GM23338 (cell line): ENCODE results near the gene TRMT10B. TPM values are rescaled to one million over a fixed set of nuclear protein-coding genes. Genes with fewer than 3 reads are reported as not detected.

ENCODE experiments used
- ATAC-seq: fragments of 200-7000 bp; cut with Tn5 transposase; 3 replicates; pipeline ENCODE4 v1.9.1; 2020
- DNase-seq: peaks from one replicate; pipeline ENCODE4 v3.0.0-alpha.2; 2015; ENCODE audit warnings: low spot score
- H2AFZ ChIP-seq: fragments of 200-600 bp; sonication (generic); 2 replicates; pipeline ENCODE4 v1.8.0; 2016; ENCODE audit warnings: antibody characterized with exemption, mild to moderate bottlenecking, moderate library complexity
- H3F3A ChIP-seq: fragments of 200-600 bp; sonication (generic); replicated peaks from 2 replicates; pipeline ENCODE4 v1.8.0; 2017; ENCODE audit warnings: antibody characterized with exemption, mixed run types, low read depth
- H3K27ac ChIP-seq: fragments of 200-600 bp; sonication (generic); 2 replicates; pipeline ENCODE4 v1.6.1; 2016; ENCODE audit warnings: low read depth
- H3K27me3 ChIP-seq: fragments of 200-600 bp; sonication (generic); 2 replicates; pipeline ENCODE4 v1.8.0; 2016; ENCODE audit warnings: mild to moderate bottlenecking, mixed run types, moderate library complexity; ENCODE audit not compliant: insufficient read depth
- H3K36me3 ChIP-seq: fragments of 200-600 bp; sonication (generic); 2 replicates; pipeline ENCODE4 v1.8.0; 2016; ENCODE audit warnings: mild to moderate bottlenecking; ENCODE audit not compliant: insufficient read depth
- H3K4me1 ChIP-seq: fragments of 200-600 bp; sonication (generic); 2 replicates; pipeline ENCODE4 v1.8.0; 2016; ENCODE audit warnings: mild to moderate bottlenecking, moderate library complexity; ENCODE audit not compliant: insufficient read depth
- H3K4me2 ChIP-seq: fragments of 200-600 bp; sonication (generic); 2 replicates; pipeline ENCODE4 v1.7.1; 2017; ENCODE audit warnings: mixed run types
- H3K4me3 ChIP-seq: fragments of 200-600 bp; sonication (generic); 2 replicates; pipeline ENCODE4 v1.6.1; 2016; ENCODE audit warnings: mixed run types
- H3K79me2 ChIP-seq: fragments of 200-600 bp; sonication (generic); replicated peaks from 2 replicates; pipeline ENCODE4 v1.8.0; 2017; ENCODE audit warnings: mild to moderate bottlenecking; ENCODE audit not compliant: insufficient read depth
- H3K9me2 ChIP-seq: fragments of 200-600 bp; sonication (generic); 2 replicates; pipeline ENCODE4 v1.8.0; 2017; ENCODE audit not compliant: insufficient read depth
- H4K20me1 ChIP-seq: fragments of 200-600 bp; sonication (generic); replicated peaks from 2 replicates; pipeline ENCODE4 v1.8.0; 2017; ENCODE audit warnings: mild to moderate bottlenecking; ENCODE audit not compliant: insufficient read depth
- H3K27ac Mint-ChIP-seq: 2 replicates; pipeline ENCODE4 v1.8.0; 2020; ENCODE audit warnings: inconsistent platforms, mild to moderate bottlenecking, moderate library complexity, mixed read lengths
- H3K27me3 Mint-ChIP-seq: 3 replicates; pipeline ENCODE4 v1.8.0; 2022; ENCODE audit warnings: low read depth, mild to moderate bottlenecking, moderate library complexity, mixed read lengths, inconsistent platforms; ENCODE audit not compliant: insufficient read depth, poor library complexity
- H3K36me3 Mint-ChIP-seq: 3 replicates; pipeline ENCODE4 v1.8.0; 2021; ENCODE audit warnings: low read depth, mild to moderate bottlenecking, inconsistent platforms, moderate library complexity, mixed read lengths
- H3K4me1 Mint-ChIP-seq: 3 replicates; pipeline ENCODE4 v1.8.0; 2020; ENCODE audit warnings: mild to moderate bottlenecking, inconsistent platforms, mixed read lengths
- H3K4me3 Mint-ChIP-seq: 3 replicates; pipeline ENCODE4 v1.8.0; 2021; ENCODE audit warnings: moderate library complexity, mild to moderate bottlenecking, inconsistent platforms, mixed read lengths
- H3K9me3 Mint-ChIP-seq: 3 replicates; pipeline ENCODE4 v1.8.0; 2020; ENCODE audit warnings: moderate library complexity, mild to moderate bottlenecking, inconsistent platforms, mixed read lengths
- CREB1 ChIP-seq: fragments of 250-450 bp; sonication (Bioruptor Pico); IDR thresholded peaks from 2 replicates; pipeline ENCODE4 v1.5.0; 2020; ENCODE audit warnings: low read depth, mild to moderate bottlenecking, moderate library complexity
- EZH2 ChIP-seq: fragments of 200-600 bp; sonication (generic); IDR thresholded peaks from one replicate; pipeline ENCODE4 v1.8.0; 2017; ENCODE audit warnings: antibody characterized with exemption, mild to moderate bottlenecking, low read depth; ENCODE audit not compliant: unreplicated experiment
- EZH2phosphoT487 ChIP-seq: fragments of 200-600 bp; sonication (generic); IDR thresholded peaks from one replicate; pipeline ENCODE4 v1.8.1; 2018; ENCODE audit warnings: antibody characterized with exemption; ENCODE audit not compliant: unreplicated experiment
- JUNB ChIP-seq: IDR thresholded peaks from one replicate; pipeline ENCODE4 v1.6.1; 2016; ENCODE audit warnings: antibody characterized with exemption; ENCODE audit not compliant: unreplicated experiment
- POLR2AphosphoS5 ChIP-seq: IDR thresholded peaks from 2 replicates; pipeline ENCODE4 v1.6.1; 2016; ENCODE audit warnings: antibody characterized with exemption, low read depth
- polyA plus RNA-seq: library from polyadenylated mRNA; unstranded; fragments of >200 nt; fragmentation: Nextera tagmentation; extraction: Ambion mirVana; gene quantifications from 2 replicates; pipeline ENCODE4 v1.2.1, GENCODE V29; 2016
- total RNA-seq: library from RNA; depleted of rRNA; stranded (reverse); fragments of >200 nt; shearing (Covaris generic); gene quantifications from 2 replicates; pipeline ENCODE4 v1.2.3, GENCODE V29; 2014
- TF ChIP-seq, protein P1 (sequence below): fragments of 250-450 bp; sonication (Bioruptor Pico); IDR thresholded peaks from 2 replicates; pipeline ENCODE4 v1.5.0; 2020; ENCODE audit warnings: mild to moderate bottlenecking, moderate library complexity
- TF ChIP-seq, protein P2 (sequence below): IDR thresholded peaks from one replicate; pipeline ENCODE4 v1.6.1; 2018; ENCODE audit warnings: antibody characterized with exemption; ENCODE audit not compliant: unreplicated experiment
- TF ChIP-seq, protein P3 (sequence below): IDR thresholded peaks from 2 replicates; pipeline ENCODE4 v1.6.1; 2016; ENCODE audit warnings: antibody characterized with exemption

TRMT10B gene
- total and polyA plus RNA-seq, 2 experiments from 2014 or later = 3.1 to 10.8 TPM

DNA sequence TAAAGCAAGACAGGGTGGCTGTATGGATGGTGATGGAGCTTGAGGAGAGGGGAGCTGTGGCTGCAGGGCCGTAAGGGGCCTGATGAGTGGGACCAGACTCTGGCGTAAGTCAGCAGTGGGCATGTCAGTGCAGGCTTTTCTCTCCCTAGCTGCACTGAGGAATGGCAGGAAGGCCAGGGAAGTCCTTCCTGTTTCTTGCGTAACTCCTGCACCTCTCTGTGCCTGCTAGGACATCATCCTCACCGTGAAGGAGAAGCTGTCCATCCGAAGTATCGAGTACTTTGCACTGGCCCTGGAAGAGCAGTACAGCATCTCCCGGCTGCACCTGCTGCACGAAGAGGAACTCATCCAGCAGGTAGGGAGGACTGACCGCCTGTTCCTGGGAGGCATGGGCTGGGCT is 24.1 kb upstream of the TRMT10B start (continued):
- TF ChIP-seq, protein P1, sequence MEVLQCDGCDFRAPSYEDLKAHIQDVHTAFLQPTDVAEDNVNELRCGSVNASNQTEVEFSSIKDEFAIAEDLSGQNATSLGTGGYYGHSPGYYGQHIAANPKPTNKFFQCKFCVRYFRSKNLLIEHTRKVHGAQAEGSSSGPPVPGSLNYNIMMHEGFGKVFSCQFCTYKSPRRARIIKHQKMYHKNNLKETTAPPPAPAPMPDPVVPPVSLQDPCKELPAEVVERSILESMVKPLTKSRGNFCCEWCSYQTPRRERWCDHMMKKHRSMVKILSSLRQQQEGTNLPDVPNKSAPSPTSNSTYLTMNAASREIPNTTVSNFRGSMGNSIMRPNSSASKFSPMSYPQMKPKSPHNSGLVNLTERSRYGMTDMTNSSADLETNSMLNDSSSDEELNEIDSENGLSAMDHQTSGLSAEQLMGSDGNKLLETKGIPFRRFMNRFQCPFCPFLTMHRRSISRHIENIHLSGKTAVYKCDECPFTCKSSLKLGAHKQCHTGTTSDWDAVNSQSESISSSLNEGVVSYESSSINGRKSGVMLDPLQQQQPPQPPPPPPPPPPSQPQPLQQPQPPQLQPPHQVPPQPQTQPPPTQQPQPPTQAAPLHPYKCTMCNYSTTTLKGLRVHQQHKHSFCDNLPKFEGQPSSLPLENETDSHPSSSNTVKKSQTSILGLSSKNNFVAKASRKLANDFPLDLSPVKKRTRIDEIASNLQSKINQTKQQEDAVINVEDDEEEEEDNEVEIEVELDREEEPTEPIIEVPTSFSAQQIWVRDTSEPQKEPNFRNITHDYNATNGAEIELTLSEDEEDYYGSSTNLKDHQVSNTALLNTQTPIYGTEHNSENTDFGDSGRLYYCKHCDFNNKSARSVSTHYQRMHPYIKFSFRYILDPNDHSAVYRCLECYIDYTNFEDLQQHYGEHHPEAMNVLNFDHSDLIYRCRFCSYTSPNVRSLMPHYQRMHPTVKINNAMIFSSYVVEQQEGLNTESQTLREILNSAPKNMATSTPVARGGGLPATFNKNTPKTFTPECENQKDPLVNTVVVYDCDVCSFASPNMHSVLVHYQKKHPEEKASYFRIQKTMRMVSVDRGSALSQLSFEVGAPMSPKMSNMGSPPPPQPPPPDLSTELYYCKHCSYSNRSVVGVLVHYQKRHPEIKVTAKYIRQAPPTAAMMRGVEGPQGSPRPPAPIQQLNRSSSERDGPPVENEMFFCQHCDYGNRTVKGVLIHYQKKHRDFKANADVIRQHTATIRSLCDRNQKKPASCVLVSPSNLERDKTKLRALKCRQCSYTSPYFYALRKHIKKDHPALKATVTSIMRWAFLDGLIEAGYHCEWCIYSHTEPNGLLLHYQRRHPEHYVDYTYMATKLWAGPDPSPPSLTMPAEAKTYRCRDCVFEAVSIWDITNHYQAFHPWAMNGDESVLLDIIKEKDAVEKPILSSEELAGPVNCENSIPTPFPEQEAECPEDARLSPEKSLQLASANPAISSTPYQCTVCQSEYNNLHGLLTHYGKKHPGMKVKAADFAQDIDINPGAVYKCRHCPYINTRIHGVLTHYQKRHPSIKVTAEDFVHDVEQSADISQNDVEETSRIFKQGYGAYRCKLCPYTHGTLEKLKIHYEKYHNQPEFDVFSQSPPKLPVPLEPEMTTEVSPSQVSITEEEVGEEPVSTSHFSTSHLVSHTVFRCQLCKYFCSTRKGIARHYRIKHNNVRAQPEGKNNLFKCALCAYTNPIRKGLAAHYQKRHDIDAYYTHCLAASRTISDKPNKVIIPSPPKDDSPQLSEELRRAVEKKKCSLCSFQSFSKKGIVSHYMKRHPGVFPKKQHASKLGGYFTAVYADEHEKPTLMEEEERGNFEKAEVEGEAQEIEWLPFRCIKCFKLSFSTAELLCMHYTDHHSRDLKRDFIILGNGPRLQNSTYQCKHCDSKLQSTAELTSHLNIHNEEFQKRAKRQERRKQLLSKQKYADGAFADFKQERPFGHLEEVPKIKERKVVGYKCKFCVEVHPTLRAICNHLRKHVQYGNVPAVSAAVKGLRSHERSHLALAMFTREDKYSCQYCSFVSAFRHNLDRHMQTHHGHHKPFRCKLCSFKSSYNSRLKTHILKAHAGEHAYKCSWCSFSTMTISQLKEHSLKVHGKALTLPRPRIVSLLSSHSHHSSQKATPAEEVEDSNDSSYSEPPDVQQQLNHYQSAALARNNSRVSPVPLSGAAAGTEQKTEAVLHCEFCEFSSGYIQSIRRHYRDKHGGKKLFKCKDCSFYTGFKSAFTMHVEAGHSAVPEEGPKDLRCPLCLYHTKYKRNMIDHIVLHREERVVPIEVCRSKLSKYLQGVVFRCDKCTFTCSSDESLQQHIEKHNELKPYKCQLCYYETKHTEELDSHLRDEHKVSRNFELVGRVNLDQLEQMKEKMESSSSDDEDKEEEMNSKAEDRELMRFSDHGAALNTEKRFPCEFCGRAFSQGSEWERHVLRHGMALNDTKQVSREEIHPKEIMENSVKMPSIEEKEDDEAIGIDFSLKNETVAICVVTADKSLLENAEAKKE (CRISPR knock-in tag) = no peak
- TF ChIP-seq, protein P2, sequence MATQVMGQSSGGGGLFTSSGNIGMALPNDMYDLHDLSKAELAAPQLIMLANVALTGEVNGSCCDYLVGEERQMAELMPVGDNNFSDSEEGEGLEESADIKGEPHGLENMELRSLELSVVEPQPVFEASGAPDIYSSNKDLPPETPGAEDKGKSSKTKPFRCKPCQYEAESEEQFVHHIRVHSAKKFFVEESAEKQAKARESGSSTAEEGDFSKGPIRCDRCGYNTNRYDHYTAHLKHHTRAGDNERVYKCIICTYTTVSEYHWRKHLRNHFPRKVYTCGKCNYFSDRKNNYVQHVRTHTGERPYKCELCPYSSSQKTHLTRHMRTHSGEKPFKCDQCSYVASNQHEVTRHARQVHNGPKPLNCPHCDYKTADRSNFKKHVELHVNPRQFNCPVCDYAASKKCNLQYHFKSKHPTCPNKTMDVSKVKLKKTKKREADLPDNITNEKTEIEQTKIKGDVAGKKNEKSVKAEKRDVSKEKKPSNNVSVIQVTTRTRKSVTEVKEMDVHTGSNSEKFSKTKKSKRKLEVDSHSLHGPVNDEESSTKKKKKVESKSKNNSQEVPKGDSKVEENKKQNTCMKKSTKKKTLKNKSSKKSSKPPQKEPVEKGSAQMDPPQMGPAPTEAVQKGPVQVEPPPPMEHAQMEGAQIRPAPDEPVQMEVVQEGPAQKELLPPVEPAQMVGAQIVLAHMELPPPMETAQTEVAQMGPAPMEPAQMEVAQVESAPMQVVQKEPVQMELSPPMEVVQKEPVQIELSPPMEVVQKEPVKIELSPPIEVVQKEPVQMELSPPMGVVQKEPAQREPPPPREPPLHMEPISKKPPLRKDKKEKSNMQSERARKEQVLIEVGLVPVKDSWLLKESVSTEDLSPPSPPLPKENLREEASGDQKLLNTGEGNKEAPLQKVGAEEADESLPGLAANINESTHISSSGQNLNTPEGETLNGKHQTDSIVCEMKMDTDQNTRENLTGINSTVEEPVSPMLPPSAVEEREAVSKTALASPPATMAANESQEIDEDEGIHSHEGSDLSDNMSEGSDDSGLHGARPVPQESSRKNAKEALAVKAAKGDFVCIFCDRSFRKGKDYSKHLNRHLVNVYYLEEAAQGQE = no peak
- TF ChIP-seq, protein P3, sequence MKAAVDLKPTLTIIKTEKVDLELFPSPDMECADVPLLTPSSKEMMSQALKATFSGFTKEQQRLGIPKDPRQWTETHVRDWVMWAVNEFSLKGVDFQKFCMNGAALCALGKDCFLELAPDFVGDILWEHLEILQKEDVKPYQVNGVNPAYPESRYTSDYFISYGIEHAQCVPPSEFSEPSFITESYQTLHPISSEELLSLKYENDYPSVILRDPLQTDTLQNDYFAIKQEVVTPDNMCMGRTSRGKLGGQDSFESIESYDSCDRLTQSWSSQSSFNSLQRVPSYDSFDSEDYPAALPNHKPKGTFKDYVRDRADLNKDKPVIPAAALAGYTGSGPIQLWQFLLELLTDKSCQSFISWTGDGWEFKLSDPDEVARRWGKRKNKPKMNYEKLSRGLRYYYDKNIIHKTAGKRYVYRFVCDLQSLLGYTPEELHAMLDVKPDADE = no peak
- no peak for TF ChIP-seq POLR2AphosphoS5

DNA sequence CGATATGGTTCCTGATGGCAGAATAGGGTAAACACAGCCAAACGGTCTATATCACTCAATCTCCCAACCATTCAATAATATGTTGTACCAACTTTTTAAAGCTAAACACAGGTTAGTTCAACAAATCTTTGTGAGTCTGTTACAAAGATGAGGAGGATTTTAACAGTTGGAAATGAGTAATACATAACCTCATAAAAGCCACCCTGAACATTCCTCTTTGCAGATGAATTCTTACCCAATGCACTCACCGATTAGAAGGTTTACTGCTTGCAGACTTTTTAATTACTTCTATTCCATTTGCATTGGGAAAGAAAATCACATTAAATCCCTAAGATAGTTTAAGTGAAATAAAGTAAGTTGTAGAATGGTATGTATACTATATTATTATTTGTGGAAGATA is 23.3 kb upstream of the TRMT10B start:
- H4K20me1 ChIP-seq = no peaks in the 10 kb centered on the region
- no peak overlapping the region for H3K27ac Mint-ChIP-seq
- H3K36me3 Mint-ChIP-seq = no peaks in the 10 kb centered on the region
- H3K9me3 Mint-ChIP-seq = no peaks in the 10 kb centered on the region
- H3K36me3 ChIP-seq = no peaks in the 10 kb centered on the region
- H3K4me2 ChIP-seq = no peak overlapping the region
- H3K27me3 ChIP-seq = no peaks in the 10 kb centered on the region
- H3K4me1 Mint-ChIP-seq = peaks cover 9% of the 10 kb centered on the region
- TF ChIP-seq CREB1 (CRISPR knock-in tag) = no peak
- TF ChIP-seq EZH2 = no peak
- TF ChIP-seq JUNB = no peak
- no peak for TF ChIP-seq EZH2phosphoT487
- TF ChIP-seq, protein P3 = no peak
- no peaks in the 10 kb centered on the region for H3K4me1 ChIP-seq
- H3F3A ChIP-seq = no peaks in the 10 kb centered on the region
- no peak overlapping the region for H3K27ac ChIP-seq
- no peak for ATAC-seq
- no peak overlapping the region for H2AFZ ChIP-seq
- H3K4me3 ChIP-seq = no peak overlapping the region
- no peak overlapping the region for H3K4me3 Mint-ChIP-seq
- no peaks in the 10 kb centered on the region for H3K9me2 ChIP-seq
- DNase-seq = no peak
- H3K79me2 ChIP-seq = no peaks in the 10 kb centered on the region
- H3K27me3 Mint-ChIP-seq = peaks cover 3% of the 10 kb centered on the region
